ENCODE measurements around the gene ZFHX3. TPM values are rescaled to one million over a fixed set of nuclear protein-coding genes. Genes with fewer than 3 reads are reported as not detected.

The ZFHX3 gene
- total and polyA plus RNA-seq, 2 donors from 2014 or later: 2.3 to 29.3 TPM

DNA sequence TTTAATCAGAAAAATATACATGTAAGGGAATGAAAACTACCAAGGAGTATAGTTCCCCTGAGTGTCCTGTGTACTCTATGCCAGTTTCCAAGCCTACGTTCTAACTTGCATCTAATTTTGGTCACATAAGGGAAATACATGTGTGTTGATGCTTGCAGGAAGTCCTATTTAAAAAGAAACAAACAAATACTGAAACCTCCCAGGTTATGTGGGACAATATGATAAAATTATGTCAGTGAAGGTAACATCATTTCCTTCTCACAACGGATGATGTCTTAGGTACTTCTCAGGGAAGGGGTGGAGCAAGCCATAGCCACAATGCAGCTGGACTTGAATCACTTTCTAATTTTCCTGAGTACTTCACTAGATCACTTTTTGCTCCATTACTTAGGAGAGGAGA lies 115.9 kb downstream of the ZFHX3 start:
- Histone ChIP-seq H3K36me3 (ENCODE audit: control insufficient read depth in 2 of 3, insufficient read depth in 3 of 3, low read length in 3 of 3) (no peaks in the 10 kb centered on the region), H3K27me3 (ENCODE audit: control insufficient read depth, insufficient read depth, low read length) (no peaks in the 10 kb centered on the region), H3K27ac (ENCODE audit: low read depth in 2 of 2, low read length in 2 of 2) (no peak overlapping the region), H3K9ac (ENCODE audit: low read length in 3 of 3) (no peak overlapping the region), H3K4me1 (ENCODE audit: control insufficient read depth in 2 of 3, insufficient read depth in 2 of 3, low read depth in 1 of 3, low read length in 3 of 3) (peaks cover 0 to 10% (median 9%) of the 10 kb centered on the region in 3 donors), H3K9me3 (ENCODE audit: control insufficient read depth in 2 of 3, insufficient read depth in 1 of 3, low read length in 3 of 3) (no peaks in the 10 kb centered on the region), H3K4me3 (ENCODE audit: low read length in 3 of 3) (peak overlapping the region in 1 of 3 donors; percentile 40)
- DNase-seq: no peak
- TF ChIP-seq, protein P1, sequence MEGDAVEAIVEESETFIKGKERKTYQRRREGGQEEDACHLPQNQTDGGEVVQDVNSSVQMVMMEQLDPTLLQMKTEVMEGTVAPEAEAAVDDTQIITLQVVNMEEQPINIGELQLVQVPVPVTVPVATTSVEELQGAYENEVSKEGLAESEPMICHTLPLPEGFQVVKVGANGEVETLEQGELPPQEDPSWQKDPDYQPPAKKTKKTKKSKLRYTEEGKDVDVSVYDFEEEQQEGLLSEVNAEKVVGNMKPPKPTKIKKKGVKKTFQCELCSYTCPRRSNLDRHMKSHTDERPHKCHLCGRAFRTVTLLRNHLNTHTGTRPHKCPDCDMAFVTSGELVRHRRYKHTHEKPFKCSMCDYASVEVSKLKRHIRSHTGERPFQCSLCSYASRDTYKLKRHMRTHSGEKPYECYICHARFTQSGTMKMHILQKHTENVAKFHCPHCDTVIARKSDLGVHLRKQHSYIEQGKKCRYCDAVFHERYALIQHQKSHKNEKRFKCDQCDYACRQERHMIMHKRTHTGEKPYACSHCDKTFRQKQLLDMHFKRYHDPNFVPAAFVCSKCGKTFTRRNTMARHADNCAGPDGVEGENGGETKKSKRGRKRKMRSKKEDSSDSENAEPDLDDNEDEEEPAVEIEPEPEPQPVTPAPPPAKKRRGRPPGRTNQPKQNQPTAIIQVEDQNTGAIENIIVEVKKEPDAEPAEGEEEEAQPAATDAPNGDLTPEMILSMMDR (IDR thresholded peaks at IDR 0.05; ENCODE audit: borderline replicate concordance, extremely low read depth, insufficient read depth): no peak
- intact Hi-C loops (cut with DNase I): no loop called here
- FAIRE-seq: no peak

DNA sequence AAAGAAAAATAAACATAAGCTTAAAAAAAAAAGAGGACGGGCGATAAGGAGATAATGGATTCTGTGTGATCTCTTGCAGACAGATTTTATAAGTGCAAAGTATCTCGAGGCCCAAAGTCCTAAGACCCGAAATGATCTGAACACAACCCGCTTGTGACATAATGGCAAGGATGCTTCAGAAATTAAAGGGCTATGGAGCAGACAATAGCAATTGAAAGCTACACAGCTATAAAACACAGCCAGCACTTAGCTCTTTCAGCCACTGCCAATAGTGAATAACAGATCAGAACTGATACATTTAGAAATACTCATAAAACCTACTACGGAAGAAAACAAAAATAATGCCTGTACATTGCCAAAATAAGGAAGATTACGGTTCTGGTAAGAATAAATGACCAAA lies 117.5 kb downstream of the ZFHX3 start:
- peaks cover 0 to 10% (median 6%) of the 10 kb centered on the region in 3 donors for H3K4me1 ChIP-seq (ENCODE audit: control insufficient read depth in 2 of 3, insufficient read depth in 2 of 3, low read depth in 1 of 3, low read length in 3 of 3)
- intact Hi-C loops (cut with DNase I): no loop called here
- no peaks in the 10 kb centered on the region for H3K27me3 ChIP-seq (ENCODE audit: control insufficient read depth, insufficient read depth, low read length)
- no peaks in the 10 kb centered on the region for H3K36me3 ChIP-seq (ENCODE audit: control insufficient read depth in 2 of 3, insufficient read depth in 3 of 3, low read length in 3 of 3)
- DNase-seq: no peak
- no peak overlapping the region for H3K27ac ChIP-seq (ENCODE audit: low read depth in 2 of 2, low read length in 2 of 2)
- H3K9me3 ChIP-seq (ENCODE audit: control insufficient read depth in 2 of 3, insufficient read depth in 1 of 3, low read length in 3 of 3): no peaks in the 10 kb centered on the region
- no peak overlapping the region for H3K9ac ChIP-seq (ENCODE audit: low read length in 3 of 3)
- FAIRE-seq: no peak
- H3K4me3 ChIP-seq (ENCODE audit: low read length in 3 of 3): no peak overlapping the region
- TF ChIP-seq, protein P1 (IDR thresholded peaks at IDR 0.05; ENCODE audit: borderline replicate concordance, extremely low read depth, insufficient read depth): no peak

DNA sequence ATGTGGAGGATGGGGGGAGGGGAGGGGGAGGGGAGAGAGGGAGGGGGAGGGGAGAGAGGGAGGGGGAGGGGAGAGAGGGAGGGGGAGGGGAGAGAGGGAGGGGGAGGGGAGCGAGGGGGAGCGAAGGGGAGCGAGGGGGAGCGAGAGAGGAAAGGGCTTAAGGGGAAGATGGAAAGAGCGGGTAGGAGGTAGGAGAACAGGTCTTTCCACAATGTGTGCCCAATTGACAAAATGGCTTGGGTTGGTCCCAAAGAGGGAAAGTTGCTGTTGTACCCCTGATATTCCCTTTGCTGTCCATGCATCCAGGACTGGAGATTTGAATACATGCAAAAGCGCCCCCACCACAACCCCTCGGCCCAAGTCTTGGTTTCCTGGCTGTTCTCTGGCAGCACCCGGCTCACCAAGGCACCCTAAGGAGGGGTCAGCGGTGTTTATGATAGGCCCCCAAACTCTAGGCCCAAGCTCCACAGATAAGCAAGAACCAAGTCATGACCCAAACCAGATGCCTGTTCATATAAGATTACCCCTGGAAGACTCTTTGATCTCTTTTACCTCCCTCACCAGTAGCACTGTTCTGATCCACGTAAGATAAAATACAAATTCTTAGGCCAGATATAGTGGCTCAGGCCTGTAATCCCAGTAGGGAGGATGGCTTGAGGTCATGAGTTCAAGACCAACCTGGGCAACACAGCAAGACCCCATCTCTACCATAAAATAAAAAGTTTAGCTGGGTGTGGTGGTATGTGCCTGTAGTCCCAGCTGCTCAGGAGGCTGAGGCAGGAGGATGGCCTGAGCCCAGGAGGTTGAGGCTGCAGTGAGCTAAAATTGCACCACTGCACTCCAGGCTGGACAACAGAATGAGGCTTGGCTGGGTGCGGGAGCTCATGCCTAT lies 119.6 kb downstream of the ZFHX3 start:
- no peak overlapping the region for H3K9ac ChIP-seq (ENCODE audit: low read length in 3 of 3)
- H3K4me1 ChIP-seq (ENCODE audit: control insufficient read depth in 2 of 3, insufficient read depth in 2 of 3, low read depth in 1 of 3, low read length in 3 of 3): peaks cover 0 to 10% (median 6%) of the 10 kb centered on the region in 3 donors
- no peak for FAIRE-seq
- H3K27ac ChIP-seq (ENCODE audit: low read depth in 2 of 2, low read length in 2 of 2): no peak overlapping the region
- DNase-seq: peak in 1 of 5 donors; percentile 37
- H3K4me3 ChIP-seq (ENCODE audit: low read length in 3 of 3): no peak overlapping the region
- no peaks in the 10 kb centered on the region for H3K9me3 ChIP-seq (ENCODE audit: control insufficient read depth in 2 of 3, insufficient read depth in 1 of 3, low read length in 3 of 3)
- intact Hi-C loops (cut with DNase I): no loop called here
- H3K27me3 ChIP-seq (ENCODE audit: control insufficient read depth, insufficient read depth, low read length): no peaks in the 10 kb centered on the region
- TF ChIP-seq, protein P1 (IDR thresholded peaks at IDR 0.05; ENCODE audit: borderline replicate concordance, extremely low read depth, insufficient read depth): no peak
- no peaks in the 10 kb centered on the region for H3K36me3 ChIP-seq (ENCODE audit: control insufficient read depth in 2 of 3, insufficient read depth in 3 of 3, low read length in 3 of 3)

All from kidney (tissue), 14 donors.